ENCODE results near the gene ZNF837. TPM values are rescaled to one million over a fixed set of nuclear protein-coding genes. Genes with fewer than 3 reads are reported as not detected.
A peak's percentile ranks its signal among the peaks of the same experiment; 100 is the strongest.

ZNF837 gene
- total RNA-seq, 1 experiment from 2014 or later: 4.9 TPM

GRCh38 chr19:58401840-58402421 lies 21.1 kb upstream of the ZNF837 start:
- ATAC-seq (no peak), DNase-seq (ENCODE audit: low spot score) (no peak)
- H3K36me3 Mint-ChIP-seq: peaks cover 4% of the 10 kb centered on the region
- ChIA-PET CTCF (interaction anchor here (0.6 kb wide), 1 partner anchor 350 kb away, joined by 4 read pairs; no protein-coding TSS in a partner anchor), POLR2A (interaction anchor here (0.6 kb wide), 1 partner anchor 215 kb away, joined by 4 read pairs; no protein-coding TSS in a partner anchor)
- H3K9me3 Mint-ChIP-seq: no peaks in the 10 kb centered on the region
- H3K27ac Mint-ChIP-seq: no peak overlapping the region
- peaks cover 12% of the 10 kb centered on the region for H3K4me1 Mint-ChIP-seq
- peak overlapping the region; percentile 83 for H3K4me3 Mint-ChIP-seq
- H3K27me3 Mint-ChIP-seq (ENCODE audit: low read depth): peaks cover 35% of the 10 kb centered on the region
- TF ChIP-seq NFE2L1 (CRISPR knock-in tag; IDR thresholded peaks at IDR 0.05): no peak
- TF ChIP-seq PRRX2 (CRISPR knock-in tag; IDR thresholded peaks at IDR 0.05): no peak
- no peak for TF ChIP-seq GABPB1 (CRISPR knock-in tag; IDR thresholded peaks at IDR 0.05)
- TF ChIP-seq ATF1 (CRISPR knock-in tag; IDR thresholded peaks at IDR 0.05): no peak
- no peak for TF ChIP-seq CREM (CRISPR knock-in tag; IDR thresholded peaks at IDR 0.05)
- no peak for TF ChIP-seq ETV6 (CRISPR knock-in tag; IDR thresholded peaks at IDR 0.05)
- no peak for TF ChIP-seq ARID4B (CRISPR knock-in tag; IDR thresholded peaks at IDR 0.05; ENCODE audit: borderline replicate concordance)
- no peak for TF ChIP-seq USF1 (CRISPR knock-in tag; IDR thresholded peaks at IDR 0.05)
- TF ChIP-seq ZNF416 (CRISPR knock-in tag; IDR thresholded peaks at IDR 0.05): no peak
- no peak for TF ChIP-seq ZSCAN18 (CRISPR knock-in tag; IDR thresholded peaks at IDR 0.05)

GRCh38 chr19:58400916-58401839 lies 20.3 kb upstream of the ZNF837 start:
- ChIA-PET POLR2A (no interaction called here), CTCF (no interaction called here)
- Mint-ChIP-seq H3K27ac (peak overlapping the region; percentile 53; the same call in 1 of the 2 replicates), H3K27me3 (ENCODE audit: low read depth) (peaks cover 33% of the 10 kb centered on the region), H3K4me3 (peak overlapping the region; percentile 83), H3K36me3 (peaks cover 4% of the 10 kb centered on the region; the same call in 1 of the 2 replicates), H3K4me1 (peaks cover 9% of the 10 kb centered on the region), H3K9me3 (no peaks in the 10 kb centered on the region)
- peak; percentile 99 for DNase-seq (ENCODE audit: low spot score)
- ATAC-seq: peak; percentile 95
- no peak for TF ChIP-seq E2F4 (CRISPR knock-in tag; IDR thresholded peaks at IDR 0.05; ENCODE audit: borderline replicate concordance, low read depth)
- TF ChIP-seq NFATC4 (CRISPR knock-in tag; IDR thresholded peaks at IDR 0.05): no peak
- TF ChIP-seq ZNF232 (CRISPR knock-in tag; IDR thresholded peaks at IDR 0.05): 0 out of 2 replicates have a peak, but pooled peaks have one; percentile 2
- TF ChIP-seq ZNF317 (CRISPR knock-in tag; IDR thresholded peaks at IDR 0.05; ENCODE audit: borderline replicate concordance, low read depth): no peak
- TF ChIP-seq JAZF1 (CRISPR knock-in tag; IDR thresholded peaks at IDR 0.05): no peak
- TF ChIP-seq CDX4 (CRISPR knock-in tag; IDR thresholded peaks at IDR 0.05; ENCODE audit: borderline replicate concordance): no peak
- TF ChIP-seq CBFB (CRISPR knock-in tag; IDR thresholded peaks at IDR 0.05; ENCODE audit: low read depth): no peak
- TF ChIP-seq TP53 (CRISPR knock-in tag; IDR thresholded peaks at IDR 0.05): no peak
- TF ChIP-seq ERG (CRISPR knock-in tag; IDR thresholded peaks at IDR 0.05): no peak
- no peak for TF ChIP-seq ELF4 (CRISPR knock-in tag; IDR thresholded peaks at IDR 0.05; ENCODE audit: low read depth)
- TF ChIP-seq IRF1 (CRISPR knock-in tag; IDR thresholded peaks at IDR 0.05): no peak
- TF ChIP-seq SP1 (CRISPR knock-in tag; conservative IDR thresholded peaks at IDR 0.05): peak; percentile 89
- no peak for TF ChIP-seq ZMAT4 (CRISPR knock-in tag; IDR thresholded peaks at IDR 0.05)
